ENCODE results near the gene AIP. TPM values are rescaled to one million over a fixed set of nuclear protein-coding genes. Genes with fewer than 3 reads are reported as not detected.

The AIP gene
- total RNA-seq, 1 experiment from 2014 or later, result 61.0 TPM

DNA sequence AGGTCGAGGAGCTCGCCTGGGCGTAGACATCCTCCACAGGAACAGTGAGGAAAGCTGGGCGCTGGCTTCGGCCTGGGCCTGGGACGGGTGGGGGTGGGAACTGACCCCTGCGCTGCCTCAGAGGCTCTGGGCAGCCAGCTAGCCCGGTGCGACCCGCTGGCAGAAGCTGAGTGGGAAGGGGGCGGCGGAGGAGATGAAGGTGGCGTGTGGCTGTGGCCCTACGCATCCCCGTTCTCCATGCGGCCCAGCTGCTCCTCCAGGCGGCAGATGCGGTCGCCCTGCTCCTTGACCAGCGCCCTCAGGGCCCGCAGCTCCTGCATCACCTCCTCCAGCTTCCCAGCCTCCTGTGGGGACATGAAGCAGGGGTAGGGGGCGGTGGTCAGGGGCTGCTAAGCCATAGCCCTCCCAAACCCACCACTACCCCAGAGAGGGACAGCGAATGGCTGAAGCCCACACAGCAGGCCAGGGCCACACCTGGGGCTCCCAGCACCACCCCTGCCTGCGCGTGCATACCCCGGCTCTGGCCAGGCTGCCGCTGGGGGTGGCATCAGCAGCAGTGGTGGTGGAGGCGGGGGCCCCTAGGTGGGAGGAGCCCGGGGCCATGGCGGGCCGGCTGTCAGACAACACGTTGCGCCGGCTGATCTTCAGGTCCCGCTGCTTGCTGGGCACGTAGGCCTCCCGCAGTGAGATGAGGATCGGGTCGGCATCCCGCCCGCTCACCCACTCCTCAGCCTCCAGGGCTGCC, 44.5 kb upstream of the AIP start:
- H3K27me3 ChIP-seq (ENCODE audit: insufficient read depth, low read length), result no peaks in the 10 kb centered on the region
- ChIA-PET CTCF (interaction anchor here (1.5 kb wide), 1 partner anchor 37 kb away, joined by 5 read pairs; the partner anchor contains the start of gene PPP1CA), RAD21 (ENCODE audit: low non-redundant PET in 1 of 2, low total read pairs in 2 of 2, uncharacterized antibody in 2 of 2, unreplicated experiment in 2 of 2) (no interaction called here), POLR2A (interaction anchor here (0.6 kb wide), 1 partner anchor 10 kb away, joined by 4 read pairs; the partner anchor contains the start of gene RPS6KB2)
- intact Hi-C loops (cut with micrococcal nuclease), result no loop called here
- H3K9me3 ChIP-seq (ENCODE audit: control insufficient read depth in 1 of 2, insufficient read depth in 1 of 2, low read depth in 1 of 2, low read length in 2 of 2), result no peaks in the 10 kb centered on the region
- H3K4me2 ChIP-seq (ENCODE audit: low read length), result no peak overlapping the region
- peaks cover 4 to 7% of the 10 kb centered on the region in 2 experiments; a peak in 3 of 4 replicates for H3K36me3 ChIP-seq (ENCODE audit: control insufficient read depth in 1 of 2, insufficient read depth in 2 of 2, low read length in 2 of 2)
- H3K27ac ChIP-seq (ENCODE audit: low read depth, low read length), result peak overlapping the region; percentile 8; the same call in 1 of the 2 replicates
- H4K20me1 ChIP-seq (ENCODE audit: insufficient read depth), result no peaks in the 10 kb centered on the region
- H3K4me1 ChIP-seq (ENCODE audit: control insufficient read depth in 1 of 2, insufficient read depth in 2 of 2, low read length in 2 of 2), result peaks cover 3 to 27% of the 10 kb centered on the region in 2 experiments; a peak in 3 of 4 replicates
- H3K9ac ChIP-seq (ENCODE audit: low read length), result no peak overlapping the region
- H3K79me2 ChIP-seq (ENCODE audit: insufficient read depth, low read length), result peaks cover 7% of the 10 kb centered on the region; the same call in 1 of the 2 replicates
- TF ChIP-seq POLR2AphosphoS5 (IDR thresholded peaks at IDR 0.05; ENCODE audit: low read depth, low read length), result 0 out of 2 replicates have a peak, but pooled peaks have one; percentile 9
- no peak for TF ChIP-seq FOSL1 (IDR thresholded peaks at IDR 0.05; ENCODE audit: low read depth)
- no peak overlapping the region for H3K4me3 ChIP-seq (replicated peaks in 1 of 2; ENCODE audit: low read depth in 1 of 2, low read length in 2 of 2)
- no peak overlapping the region for H2AFZ ChIP-seq (ENCODE audit: low read depth, low read length, poor library complexity, severe bottlenecking)
- no peak for ATAC-seq
- no peak for DNase-seq (ENCODE audit: low read depth, low spot score)
- no peaks in the 10 kb centered on the region for H3K9me2 ChIP-seq (ENCODE audit: insufficient read depth)
- no TSS peak for BruUV-seq (replicated peaks)

DNA sequence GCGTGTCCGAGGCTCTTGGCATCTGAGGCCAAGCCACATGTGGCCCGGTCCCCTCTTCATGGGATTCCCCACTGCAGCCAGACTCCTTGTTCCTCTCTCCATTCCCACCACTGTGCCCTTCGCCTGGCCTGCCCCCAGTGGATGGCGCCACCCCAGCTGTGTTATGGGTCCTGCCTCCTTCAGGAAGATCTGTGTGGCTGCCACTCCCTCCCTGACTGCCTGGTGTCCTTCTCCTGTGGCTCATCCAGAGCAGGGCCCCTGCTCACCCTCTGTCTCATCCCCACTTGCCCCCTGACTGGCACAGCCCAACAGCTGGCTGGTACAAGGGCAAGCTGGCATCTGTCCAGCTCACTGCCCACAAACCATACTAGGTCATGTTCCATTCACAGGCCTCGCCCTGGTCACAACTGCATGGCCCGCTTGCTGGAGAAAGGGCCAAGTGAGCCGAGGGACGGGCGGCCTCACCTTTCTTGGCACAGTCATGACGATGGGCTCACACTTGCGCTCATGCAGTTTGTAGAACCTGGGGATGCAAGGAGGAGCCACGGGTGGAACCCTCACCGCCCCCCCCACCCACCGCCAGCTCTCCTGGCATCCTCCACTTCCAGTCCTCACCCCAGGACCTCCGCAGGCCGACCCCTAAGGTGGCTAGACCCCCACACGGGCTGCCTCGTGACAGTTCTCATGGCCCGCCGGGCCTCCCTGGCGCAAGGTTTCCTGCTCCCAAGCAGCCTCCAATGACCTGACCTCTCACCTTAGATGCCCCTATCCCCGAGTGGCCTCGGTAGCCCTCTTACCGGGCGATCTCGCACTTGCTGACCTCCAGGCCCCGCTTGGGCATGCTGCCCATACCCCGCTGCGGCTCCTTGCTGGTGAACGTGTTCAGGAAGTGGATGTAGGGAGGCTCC, 43.3 kb upstream of the AIP start:
- peak overlapping the region; percentile 9; the same call in 1 of the 2 replicates for H3K4me2 ChIP-seq (ENCODE audit: low read length)
- H3K4me1 ChIP-seq (ENCODE audit: control insufficient read depth in 1 of 2, insufficient read depth in 2 of 2, low read length in 2 of 2), result peaks cover 6 to 35% of the 10 kb centered on the region in 2 experiments; a peak in 3 of 4 replicates
- H3K4me3 ChIP-seq (replicated peaks in 1 of 2; ENCODE audit: low read depth in 1 of 2, low read length in 2 of 2), result no peak overlapping the region
- RAD21 ChIA-PET (ENCODE audit: low non-redundant PET in 1 of 2, low total read pairs in 2 of 2, uncharacterized antibody in 2 of 2, unreplicated experiment in 2 of 2), result no interaction called here
- POLR2A ChIA-PET, result interaction anchor here (1.2 kb wide), 1 partner anchor 11 kb away, joined by 3 read pairs; the partner anchor contains the start of gene RPS6KB2
- no TSS peak for BruUV-seq (replicated peaks)
- intact Hi-C loops (cut with micrococcal nuclease), result no loop called here
- H3K27me3 ChIP-seq (ENCODE audit: insufficient read depth, low read length), result no peaks in the 10 kb centered on the region
- no peaks in the 10 kb centered on the region for H3K9me2 ChIP-seq (ENCODE audit: insufficient read depth)
- H3K27ac ChIP-seq (ENCODE audit: low read depth, low read length), result peak overlapping the region; percentile 15; the same call in 1 of the 2 replicates
- TF ChIP-seq, protein P1, sequence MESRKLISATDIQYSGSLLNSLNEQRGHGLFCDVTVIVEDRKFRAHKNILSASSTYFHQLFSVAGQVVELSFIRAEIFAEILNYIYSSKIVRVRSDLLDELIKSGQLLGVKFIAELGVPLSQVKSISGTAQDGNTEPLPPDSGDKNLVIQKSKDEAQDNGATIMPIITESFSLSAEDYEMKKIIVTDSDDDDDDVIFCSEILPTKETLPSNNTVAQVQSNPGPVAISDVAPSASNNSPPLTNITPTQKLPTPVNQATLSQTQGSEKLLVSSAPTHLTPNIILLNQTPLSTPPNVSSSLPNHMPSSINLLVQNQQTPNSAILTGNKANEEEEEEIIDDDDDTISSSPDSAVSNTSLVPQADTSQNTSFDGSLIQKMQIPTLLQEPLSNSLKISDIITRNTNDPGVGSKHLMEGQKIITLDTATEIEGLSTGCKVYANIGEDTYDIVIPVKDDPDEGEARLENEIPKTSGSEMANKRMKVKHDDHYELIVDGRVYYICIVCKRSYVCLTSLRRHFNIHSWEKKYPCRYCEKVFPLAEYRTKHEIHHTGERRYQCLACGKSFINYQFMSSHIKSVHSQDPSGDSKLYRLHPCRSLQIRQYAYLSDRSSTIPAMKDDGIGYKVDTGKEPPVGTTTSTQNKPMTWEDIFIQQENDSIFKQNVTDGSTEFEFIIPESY (IDR thresholded peaks at IDR 0.05; ENCODE audit: extremely low read depth, insufficient replicate concordance, low read length), result no peak
- TF ChIP-seq, protein P2, sequence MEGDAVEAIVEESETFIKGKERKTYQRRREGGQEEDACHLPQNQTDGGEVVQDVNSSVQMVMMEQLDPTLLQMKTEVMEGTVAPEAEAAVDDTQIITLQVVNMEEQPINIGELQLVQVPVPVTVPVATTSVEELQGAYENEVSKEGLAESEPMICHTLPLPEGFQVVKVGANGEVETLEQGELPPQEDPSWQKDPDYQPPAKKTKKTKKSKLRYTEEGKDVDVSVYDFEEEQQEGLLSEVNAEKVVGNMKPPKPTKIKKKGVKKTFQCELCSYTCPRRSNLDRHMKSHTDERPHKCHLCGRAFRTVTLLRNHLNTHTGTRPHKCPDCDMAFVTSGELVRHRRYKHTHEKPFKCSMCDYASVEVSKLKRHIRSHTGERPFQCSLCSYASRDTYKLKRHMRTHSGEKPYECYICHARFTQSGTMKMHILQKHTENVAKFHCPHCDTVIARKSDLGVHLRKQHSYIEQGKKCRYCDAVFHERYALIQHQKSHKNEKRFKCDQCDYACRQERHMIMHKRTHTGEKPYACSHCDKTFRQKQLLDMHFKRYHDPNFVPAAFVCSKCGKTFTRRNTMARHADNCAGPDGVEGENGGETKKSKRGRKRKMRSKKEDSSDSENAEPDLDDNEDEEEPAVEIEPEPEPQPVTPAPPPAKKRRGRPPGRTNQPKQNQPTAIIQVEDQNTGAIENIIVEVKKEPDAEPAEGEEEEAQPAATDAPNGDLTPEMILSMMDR (IDR thresholded peaks at IDR 0.05 in 2 of 3, conservative IDR thresholded peaks at IDR 0.05 in 1 of 3; ENCODE audit: borderline replicate concordance in 1 of 3, insufficient read depth in 1 of 3, low read depth in 2 of 3, low read length in 2 of 3), result peak; percentile 55 to 61 (median 57); a peak in 4 of 6 replicates
- no peaks in the 10 kb centered on the region for H4K20me1 ChIP-seq (ENCODE audit: insufficient read depth)
- peaks cover 7% of the 10 kb centered on the region; the same call in 1 of the 2 replicates for H3K79me2 ChIP-seq (ENCODE audit: insufficient read depth, low read length)
- H3K36me3 ChIP-seq (ENCODE audit: control insufficient read depth in 1 of 2, insufficient read depth in 2 of 2, low read length in 2 of 2), result peaks cover 0 to 2% of the 10 kb centered on the region in 2 experiments; a peak in 1 of 4 replicates
- CTCF ChIA-PET, result interaction anchor here (1.0 to 1.5 kb wide), 3 partner anchors 11 to 38 kb away, joined by 3 to 5 read pairs (median 4); partner anchors contain the start of genes PPP1CA and RPS6KB2
- ATAC-seq (peak; percentile 57), DNase-seq (ENCODE audit: low read depth, low spot score) (no peak)
- H3K9me3 ChIP-seq (ENCODE audit: control insufficient read depth in 1 of 2, insufficient read depth in 1 of 2, low read depth in 1 of 2, low read length in 2 of 2), result no peaks in the 10 kb centered on the region
- no peak overlapping the region for H3K9ac ChIP-seq (ENCODE audit: low read length)
- H2AFZ ChIP-seq (ENCODE audit: low read depth, low read length, poor library complexity, severe bottlenecking), result no peak overlapping the region

Measured in HCT116 (cell line).